HT1080 (cell line): ENCODE data around the gene TRIM41. TPM values are rescaled to one million over a fixed set of nuclear protein-coding genes. Genes with fewer than 3 reads are reported as not detected.
"Not testable (repeated sequence)": the region's sequence is repeated elsewhere in the genome, so short reads cannot be mapped to it uniquely, and the experiment has no call there.

Experiments
- DNase-seq: peaks from one replicate; pipeline ENCODE4 v3.0.0-alpha.2; 2015; ENCODE audit warnings: low read depth
- total RNA-seq: library from RNA; depleted of rRNA; stranded (reverse); fragments of >200 nt; shearing (Covaris generic); gene quantifications from 2 replicates; pipeline ENCODE4 v1.2.3, GENCODE V29; 2014

The TRIM41 gene
- total RNA-seq, 1 experiment from 2014 or later, result 29.1 TPM

DNA sequence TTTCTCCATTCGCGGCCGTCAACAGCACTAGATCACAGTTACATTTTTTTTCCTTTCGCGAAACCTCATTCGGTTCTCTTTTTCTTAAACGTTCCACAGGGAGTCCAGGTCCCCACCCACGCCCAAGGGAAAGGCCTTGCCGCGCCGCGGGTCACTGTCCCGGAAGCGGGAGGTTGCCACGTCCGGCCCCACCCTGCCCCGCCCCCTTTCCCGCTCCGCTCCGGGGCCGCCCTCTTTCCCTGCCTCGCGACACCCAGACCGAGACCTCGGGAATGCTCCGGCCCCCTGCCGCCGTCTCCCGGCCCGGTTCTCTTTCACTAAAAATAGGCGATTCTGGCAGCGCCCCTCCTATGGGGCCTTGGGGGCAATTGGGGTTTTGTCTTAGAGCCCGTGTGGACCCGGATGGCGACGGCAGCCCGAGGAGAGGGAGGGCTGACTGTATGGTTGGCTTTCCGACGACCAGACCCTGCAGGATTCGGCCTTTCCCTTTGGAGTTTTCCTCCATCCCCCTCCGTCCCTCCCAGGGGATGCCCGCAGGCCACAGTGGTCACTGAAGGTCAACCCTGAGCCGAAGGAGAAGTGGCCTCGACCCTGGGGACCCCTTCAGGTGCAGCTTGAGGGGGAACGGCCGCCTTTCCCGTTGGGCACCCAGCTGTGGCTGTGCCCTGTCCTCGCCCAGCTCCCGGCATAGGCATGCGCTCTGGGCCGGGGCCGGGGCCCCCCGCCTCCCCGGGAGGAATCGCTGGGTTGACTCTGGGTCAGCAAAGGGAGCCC lies 23.4 kb downstream of the TRIM41 start:
- DNase-seq, result peak; percentile 79

DNA sequence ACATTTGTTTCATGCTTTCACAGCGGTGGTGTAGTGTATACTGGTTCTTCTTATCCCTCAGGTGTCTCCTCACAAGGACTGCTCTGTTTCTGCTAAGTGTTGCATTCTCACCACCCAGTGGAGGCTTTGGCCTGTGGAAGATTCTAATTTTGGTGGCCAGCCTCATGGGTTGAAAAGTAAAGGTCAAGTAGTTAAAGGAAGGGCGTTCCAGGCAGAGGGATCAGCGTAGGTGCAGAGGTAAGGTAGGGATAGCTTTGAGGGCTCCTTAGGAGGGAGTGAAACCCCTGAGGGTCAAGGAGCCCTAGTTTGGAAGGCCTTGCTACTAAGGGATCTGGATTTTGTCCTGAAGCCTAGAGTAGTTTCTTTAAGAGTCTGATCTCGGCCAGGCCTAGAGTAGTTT lies 25.2 kb downstream of the TRIM41 start:
- DNase-seq, result no peak

DNA sequence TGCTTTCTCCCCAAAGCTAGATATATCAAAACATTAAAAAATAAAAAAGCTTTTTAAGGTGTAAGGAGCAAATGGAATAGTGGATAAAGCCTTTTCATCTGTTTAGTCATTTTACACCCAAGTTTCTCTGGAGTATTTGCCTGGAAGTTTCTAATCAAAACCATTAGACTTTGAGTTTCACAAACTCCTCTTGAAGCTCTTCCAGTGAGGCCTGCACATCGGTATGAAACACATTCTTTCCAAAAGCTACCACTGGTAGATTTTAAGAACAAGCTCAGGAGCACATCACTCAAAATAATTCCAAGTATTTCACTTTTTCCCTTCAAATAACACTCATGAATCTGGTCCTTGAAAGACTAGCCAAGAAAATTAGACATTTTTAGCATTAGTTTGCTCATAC lies 32.2 kb downstream of the TRIM41 start:
- DNase-seq, result no peak

DNA sequence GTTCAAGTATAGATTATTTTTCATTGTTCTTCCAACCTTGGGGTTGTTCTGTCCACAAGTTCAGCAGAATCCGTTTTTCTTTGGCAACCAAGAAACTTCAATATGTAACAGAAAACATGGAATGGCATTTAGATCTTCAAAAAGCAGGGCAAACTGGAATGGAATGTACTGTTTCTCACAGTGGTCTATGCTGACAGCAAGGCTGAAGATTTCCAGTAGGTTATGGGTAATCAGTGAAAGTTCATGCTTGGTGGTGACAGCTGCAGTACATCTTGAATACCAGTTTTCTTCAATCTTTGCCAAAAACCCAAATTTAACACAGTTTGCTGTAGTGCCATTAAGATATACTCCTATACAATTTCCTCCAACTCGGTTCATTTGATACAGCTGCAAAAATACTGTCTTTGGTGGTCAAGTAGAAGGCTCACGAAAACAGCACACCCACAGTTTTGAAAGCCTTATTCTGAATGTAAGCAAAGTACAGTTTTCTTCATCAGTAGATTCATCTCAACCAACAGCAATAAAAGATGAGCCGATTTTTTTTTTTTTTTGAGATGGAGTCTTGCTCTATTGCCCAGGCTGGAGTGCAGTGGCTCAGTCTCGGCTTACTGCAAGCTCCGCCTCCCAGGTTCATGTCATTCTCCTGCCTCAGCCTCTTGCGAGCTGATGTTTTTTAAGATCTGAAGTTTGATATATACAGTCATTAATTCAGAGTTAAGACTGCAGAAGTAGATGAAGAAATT lies 32.9 kb downstream of the TRIM41 start:
- DNase-seq, result no peak

DNA sequence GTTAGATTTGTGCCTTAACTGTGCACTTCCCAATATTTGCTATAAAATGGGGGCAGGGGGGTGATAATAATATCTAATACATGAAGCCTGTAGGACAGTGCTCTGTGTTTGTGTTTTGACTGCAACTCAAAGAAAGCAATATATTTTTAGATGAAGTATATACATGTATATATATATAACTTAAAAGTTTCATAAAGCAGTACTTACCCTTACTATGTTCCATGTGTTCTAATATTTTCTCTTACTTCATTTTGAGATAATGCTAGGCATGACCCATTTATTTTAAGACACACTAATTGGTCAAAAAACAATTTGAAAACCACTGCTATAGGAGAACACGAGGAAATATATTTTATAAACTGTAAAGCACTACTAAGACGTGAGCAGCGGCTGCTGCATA lies 35.5 kb downstream of the TRIM41 start:
- no peak for DNase-seq

DNA sequence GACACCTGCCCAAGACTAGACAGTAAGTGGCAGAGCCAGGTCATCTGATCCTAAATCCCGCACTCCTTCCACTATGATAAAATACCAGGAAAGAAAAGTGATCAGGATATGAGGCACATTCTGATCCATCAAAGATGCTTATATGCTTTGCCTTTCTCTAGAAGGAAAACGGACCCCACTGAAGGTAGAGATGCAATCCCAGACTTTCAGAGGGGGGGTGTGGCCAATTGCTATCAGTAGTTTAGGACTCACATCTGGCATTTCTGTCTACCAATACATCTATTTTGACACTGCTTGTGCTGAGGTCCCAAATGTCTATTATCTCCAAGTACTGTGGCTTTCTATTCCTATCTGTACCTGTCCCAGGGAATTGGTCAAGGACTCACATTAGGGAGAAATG lies 36.2 kb downstream of the TRIM41 start:
- no peak for DNase-seq

DNA sequence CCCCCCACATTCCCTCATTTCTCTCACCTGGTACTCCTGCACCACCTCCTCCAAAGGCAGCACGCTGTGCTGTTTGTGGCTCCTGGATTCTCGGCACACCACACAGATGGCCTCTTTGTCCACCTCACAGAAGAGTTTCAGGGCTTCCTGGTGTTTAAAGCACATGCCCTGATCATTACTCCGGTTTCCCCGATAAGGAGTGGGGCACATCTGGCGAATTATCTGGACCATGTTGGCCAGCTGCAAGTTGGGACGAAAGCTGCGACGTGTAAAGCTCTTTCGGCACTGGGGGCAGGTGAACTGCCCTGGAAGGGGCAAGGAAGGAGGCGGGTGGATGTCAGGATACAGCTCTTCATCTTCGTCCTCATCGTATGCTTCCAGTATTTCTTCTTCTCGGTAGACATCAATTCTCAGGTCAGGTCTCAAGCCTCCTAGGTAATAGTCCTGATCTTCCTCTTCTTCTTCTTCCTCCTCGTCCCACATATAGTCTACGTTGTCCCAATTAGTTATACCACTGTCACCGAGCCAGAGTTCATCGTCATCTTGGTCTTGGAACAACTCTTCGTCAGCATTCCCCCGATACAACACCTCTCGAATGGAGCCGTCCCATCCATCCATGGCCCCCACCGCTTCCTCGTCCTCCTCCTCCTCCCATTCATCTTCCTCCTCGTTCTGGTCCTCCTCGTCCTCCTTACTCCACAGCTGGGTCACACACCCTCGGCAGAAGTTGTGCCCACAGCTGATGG lies 37.1 kb downstream of the TRIM41 start:
- no peak for DNase-seq

DNA sequence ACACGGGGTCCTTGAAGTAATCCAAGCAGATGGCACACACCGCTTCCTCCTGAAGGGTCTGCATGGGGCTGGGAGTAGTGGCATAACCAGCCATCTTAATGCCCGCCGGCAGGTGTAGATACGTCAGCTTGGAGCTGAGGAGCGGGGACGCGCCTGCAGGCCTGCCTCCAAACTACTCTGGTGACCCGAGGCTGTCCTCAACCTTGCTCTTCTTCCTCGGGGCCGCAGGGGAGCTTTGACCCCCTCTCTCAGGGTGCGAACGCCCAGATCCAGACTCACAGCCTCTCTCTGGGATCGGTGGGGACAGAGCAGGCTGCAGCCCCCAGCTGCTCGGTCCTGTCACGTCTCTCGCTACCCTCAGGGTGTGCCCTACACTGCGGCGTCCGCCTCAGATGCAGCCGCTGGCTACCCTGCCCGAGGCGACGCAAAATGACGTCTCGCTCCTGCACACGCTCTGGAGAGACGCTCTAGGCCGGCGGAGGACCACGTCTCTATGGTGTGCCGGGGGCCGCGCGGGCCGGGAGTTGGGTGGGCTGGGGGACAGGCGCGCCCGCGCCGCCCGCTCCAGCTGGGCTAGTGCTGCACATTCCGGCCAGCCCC lies 37.7 kb downstream of the TRIM41 start, which contains the start of gene TRIM52:
Gene TRIM52 (minus strand): TSS at position 424 of the 600 bp plus-strand sequence. CDS start 330 bp downstream, at position 94.
- DNase-seq, result peak; percentile 88

DNA sequence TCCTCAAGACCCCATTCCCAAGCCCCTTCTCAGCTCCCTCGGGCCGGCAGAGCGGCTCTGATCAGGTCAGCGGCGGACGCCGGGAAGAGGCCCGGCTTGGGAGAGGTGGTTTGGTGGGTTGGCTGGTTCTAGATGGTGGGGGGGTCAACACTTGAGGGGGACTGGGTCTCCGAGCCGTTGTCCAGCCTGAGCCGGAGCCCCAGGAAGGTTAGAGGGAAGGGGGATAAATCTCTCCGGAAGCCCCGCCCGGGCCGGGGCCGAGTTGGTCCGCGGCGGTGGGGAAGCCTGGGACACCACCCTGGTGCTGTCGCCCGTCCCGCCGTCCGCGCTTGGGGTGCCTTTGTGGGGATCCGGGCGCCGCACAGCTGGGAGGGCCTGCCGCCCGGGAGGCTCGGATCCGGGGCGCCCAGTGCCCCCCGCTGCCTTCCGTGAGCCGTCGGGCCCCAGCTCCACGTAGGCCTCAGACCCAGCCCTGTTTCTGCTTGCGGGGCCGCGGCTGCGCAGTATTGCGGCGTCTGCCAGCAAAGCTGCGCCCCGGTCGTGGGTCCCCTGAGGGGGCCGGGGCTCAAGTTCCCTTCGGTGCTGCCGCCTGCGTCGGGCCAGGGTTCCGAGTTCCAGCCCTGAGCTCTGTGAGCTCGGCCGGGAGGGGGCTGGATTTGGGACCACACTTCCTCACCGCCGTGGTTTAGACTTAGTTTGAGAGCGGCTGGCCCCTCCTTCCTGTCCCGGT lies 38.4 kb downstream of the TRIM41 start:
- DNase-seq, result peak; percentile 70

DNA sequence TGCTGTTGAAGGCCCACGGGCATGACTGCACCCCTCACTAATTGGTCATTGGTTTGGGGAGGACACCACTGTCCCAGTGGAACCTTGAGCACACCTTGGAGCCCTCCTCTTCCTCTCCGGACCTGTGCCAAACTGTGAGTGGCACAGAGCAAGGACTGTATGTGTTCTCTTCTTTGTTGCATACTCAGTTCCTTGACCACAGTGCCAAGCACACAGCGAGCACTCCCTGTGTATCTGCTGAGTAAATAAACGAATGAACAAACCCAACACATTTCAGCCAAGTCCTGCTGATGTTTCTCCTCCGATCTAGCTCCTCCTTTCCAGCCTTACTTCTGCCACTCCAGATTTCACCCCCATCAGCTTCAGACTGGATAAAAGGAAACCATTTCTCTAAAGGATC lies 40.6 kb downstream of the TRIM41 start:
- no peak for DNase-seq

DNA sequence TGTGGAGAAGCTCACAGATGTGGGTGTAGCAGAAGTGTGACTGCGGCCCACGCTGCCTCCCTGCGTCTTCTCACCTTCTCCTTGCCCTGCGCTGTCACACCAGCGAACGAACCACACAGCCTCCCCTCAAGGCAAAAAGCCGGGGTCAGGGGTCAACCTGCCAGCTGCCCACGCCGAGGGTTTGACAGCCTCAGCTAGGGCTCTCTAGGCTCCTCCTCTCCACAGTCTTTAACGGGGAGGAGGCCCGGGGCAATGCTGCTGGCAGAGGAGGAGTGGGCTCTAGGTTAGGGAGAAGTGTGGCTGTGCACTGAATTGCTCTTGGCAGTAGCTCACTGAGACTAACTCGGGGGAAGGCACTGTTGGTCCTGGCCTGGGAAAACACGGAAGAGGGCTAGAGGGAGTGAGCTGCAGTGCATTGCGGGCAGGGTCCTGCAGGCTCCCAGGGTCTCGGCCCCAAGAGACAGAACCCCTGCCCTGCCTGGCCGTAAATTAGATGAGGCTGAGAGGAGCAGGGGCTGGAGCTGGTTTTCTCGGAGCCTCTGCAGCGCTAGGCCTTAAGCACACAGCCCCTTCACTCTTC lies 42.1 kb downstream of the TRIM41 start:
- no peak for DNase-seq

DNA sequence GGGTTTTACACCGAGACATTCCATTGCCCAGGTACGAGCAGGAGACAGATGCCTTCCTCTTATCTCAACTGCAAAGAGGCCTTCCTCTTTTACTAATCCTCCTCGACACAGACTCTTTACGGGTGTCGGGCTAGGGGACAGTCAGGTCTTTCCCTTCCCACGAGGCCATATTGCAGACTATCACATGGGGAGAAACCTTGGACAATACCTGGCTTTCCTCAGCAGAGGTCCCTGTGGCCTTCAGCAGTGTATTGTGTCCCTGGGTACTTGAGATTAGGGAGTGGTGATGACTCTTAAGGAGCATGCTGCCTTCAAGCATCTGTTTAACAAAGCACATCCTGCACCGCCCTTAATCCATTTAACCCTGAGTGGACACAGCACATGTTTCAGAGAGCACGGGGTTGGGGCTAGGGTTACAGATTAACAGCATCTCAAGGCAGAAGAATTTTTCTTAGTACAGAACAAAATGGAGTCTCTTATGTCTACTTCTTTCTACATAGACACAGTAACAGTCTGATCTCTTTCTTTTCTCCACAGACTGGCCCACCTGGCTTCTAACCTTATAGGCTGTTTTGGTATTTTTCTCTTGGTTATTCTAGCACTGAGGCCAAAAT lies 44.3 kb downstream of the TRIM41 start:
- not testable (repeated sequence) for DNase-seq

DNA sequence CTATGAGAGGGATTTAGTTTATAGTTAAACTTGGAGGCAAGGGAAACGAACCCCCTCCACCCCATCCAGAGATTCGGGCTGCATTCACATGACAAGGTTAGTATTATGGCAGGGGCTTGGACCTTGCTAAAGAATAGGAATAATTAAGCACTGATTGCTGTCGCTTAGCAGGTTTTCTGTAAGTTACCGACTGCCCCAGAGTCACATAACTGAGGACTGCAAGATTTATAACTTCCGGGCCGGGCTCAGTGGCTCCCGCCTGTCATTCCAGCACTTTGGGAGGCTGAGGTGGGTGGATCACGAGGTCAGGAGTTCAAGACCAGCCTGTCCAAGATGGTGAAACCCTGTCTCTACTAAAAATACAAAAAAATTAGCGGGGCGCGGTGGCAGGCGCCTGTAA lies 44.8 kb downstream of the TRIM41 start:
- not testable (repeated sequence) for DNase-seq

DNA sequence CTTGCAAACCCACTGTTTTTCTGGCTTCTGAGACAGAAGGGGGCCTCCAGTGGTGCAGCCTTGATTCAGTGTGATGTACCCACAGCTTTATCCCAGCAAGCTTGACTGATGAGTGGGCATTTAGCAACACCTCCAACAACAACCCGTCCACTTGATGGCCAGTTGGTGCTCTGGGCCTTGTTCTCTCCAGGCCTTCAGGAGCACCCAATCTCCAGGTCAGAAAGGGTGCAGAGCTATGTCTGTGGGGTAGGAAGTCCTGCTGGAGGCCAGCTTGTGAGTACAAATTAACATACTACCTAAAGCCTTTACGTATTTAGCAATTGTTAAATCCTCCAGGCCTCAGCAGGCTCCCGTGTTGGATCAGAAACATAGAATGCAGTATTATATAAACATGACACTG lies 48.0 kb downstream of the TRIM41 start:
- DNase-seq, result no peak

DNA sequence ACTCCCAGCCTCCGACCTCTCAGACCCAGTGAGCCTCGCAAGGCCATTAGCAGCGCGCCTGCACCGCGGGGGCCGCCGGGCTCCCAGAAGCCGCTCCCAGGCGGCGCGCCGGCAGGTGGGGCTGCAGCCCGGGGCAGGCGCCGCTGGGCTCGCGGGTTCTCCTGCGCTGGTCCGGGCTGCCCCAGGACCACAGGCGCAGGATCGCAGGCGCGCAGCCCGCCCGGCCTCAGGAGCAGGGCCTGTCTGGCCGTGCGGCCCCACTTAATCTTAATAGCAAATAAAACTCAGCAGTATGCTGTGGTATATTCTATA lies 50.3 kb downstream of the TRIM41 start:
- DNase-seq, result not testable (repeated sequence)

DNA sequence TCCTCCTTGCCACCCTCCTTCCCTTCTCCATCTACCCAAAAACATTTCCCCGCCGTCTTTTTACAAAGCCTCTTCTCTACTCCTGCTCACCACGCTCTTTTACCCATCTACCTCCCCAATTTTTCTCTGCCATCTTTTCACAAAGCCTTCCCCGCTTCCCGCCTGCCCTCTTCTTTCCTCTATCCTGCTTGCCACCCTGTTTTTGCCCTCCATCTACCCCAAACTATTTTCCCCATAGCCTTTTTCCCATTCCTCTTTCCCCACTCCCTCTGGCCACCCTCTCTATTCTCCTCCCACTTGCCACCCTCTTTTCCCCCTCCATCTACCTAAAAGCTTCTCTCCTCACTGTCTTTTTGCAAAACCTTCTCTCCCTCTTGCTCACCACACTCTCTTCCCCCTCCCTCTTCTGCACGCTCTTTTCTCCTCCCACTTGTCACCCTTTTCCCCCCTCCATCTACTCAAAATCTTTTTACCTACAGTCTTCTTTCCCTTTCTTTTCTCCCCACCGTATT lies 57.2 kb downstream of the TRIM41 start:
- no peak for DNase-seq

DNA sequence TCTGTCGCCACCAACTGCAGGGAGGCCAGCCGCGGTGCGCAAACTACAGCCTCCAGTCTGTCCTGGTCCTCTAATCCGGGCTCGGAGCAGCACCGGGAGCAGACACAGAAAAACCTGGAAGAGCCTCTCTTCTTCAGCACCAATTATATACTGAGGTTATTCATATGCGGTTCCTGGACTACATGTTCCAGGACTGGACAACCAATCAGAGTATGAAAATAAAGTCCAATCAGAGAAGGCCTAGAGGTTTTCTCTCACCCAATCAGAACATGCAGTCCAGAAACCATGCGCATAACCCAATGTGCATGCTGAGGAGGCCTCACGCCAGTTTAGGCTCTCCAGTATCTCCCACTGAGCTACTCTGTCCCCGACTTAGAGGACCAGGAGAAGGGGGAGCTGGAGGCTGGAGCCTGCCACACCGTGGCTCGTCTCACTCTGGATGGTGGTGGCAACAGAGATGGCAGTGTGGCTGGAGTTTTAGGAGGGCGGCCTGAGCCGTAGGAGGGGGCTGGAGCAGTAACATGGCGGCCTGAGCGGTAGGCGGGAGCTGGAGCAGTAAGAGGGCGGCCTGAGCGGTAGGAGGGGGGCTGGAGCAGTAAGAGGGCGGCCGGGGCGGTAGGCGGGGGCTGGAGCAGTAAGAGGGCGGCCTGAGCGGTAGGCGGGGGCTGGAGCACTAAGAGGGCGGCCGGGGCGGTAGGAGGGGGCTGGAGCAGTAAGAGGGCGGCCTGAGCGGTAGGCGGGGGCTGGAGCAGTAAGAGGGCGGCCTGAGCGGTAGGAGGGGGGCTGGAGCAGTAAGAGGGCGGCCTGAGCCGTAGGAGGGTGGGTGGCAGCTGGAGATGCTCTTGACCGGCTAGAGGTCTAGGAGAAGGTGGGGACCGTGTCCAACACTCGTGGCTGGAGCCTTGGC lies 58.2 kb downstream of the TRIM41 start:
- DNase-seq, result peak; percentile 66

DNA sequence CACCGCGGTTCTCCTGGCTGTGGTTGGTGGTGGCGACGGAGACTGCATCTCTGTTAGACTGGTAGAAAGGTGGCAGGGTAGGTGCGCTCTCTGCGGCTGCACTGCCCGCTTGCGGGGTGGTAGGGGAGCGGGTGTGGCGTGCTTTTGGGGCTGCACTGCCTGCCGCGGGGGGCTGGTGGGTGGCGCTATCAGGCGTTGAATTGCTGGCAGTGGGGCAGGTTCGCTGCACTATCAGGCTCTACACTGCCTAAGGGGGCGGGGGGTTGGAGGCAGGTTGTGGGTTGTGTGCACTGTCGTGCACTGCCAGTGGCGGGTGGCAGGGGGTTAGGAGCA lies 58.9 kb downstream of the TRIM41 start:
- DNase-seq, result no peak

DNA sequence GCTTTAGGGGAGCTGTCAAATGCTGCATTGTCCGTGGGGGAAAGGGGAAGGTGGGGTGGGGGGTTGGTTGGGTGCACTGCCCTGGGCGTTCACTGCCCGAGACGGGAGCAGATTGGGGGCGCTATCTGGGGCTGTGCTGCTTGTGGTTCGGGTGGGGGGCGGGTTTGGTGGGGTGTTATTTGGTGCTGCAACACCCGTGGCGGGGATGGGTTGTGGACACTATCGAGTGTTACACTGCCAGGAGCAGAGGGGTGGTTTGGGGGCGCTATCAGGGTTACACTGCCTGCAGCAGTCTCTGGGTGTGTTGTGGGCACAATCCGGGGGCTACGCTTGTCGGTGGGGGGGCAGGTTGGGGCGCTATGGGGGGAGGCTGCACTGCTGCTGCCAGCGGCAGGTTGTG lies 59.3 kb downstream of the TRIM41 start:
- not testable (repeated sequence) for DNase-seq
